RWPE2 (cell line): ENCODE measurements around the gene TFDP2.
A peak's percentile ranks its signal among the peaks of the same experiment; 100 is the strongest.

ENCODE experiments used
- ATAC-seq: fragments of 200-7000 bp; cut with Tn5 transposase; 3 replicates; pipeline ENCODE4 v1.9.1; 2021; ENCODE audit warnings: low read depth
- DNase-seq: peaks from one replicate; pipeline ENCODE4 v3.0.0-alpha.2; 2020; ENCODE audit warnings: low spot score
- H3K27ac ChIP-seq: fragments of 450-650 bp; 2 replicates; pipeline ENCODE4 v1.5.1; 2017; ENCODE audit warnings: mild to moderate bottlenecking; ENCODE audit not compliant: poor library complexity, severe bottlenecking
- H3K27me3 ChIP-seq: fragments of 250-450 bp; sonication (Bioruptor Pico); 2 replicates; pipeline ENCODE4 v1.5.1; 2021; ENCODE audit warnings: mild to moderate bottlenecking, moderate library complexity; ENCODE audit not compliant: insufficient read depth, poor library complexity, severe bottlenecking
- H3K36me3 ChIP-seq: fragments of 250-450 bp; sonication (Bioruptor Pico); 2 replicates; pipeline ENCODE4 v1.5.1; 2020; ENCODE audit warnings: low read depth, mild to moderate bottlenecking, moderate library complexity
- H3K4me1 ChIP-seq: fragments of 250-450 bp; sonication (Bioruptor Pico); 2 replicates; pipeline ENCODE4 v1.5.1; 2021; ENCODE audit warnings: mild to moderate bottlenecking, moderate library complexity; ENCODE audit not compliant: insufficient read depth, poor library complexity, severe bottlenecking
- H3K4me3 ChIP-seq: fragments of 250-450 bp; sonication (Bioruptor Pico); 2 replicates; pipeline ENCODE4 v1.5.1; 2021; ENCODE audit warnings: mild to moderate bottlenecking, moderate library complexity; ENCODE audit not compliant: severe bottlenecking
- H3K9me3 ChIP-seq: fragments of 250-450 bp; sonication (Bioruptor Pico); 2 replicates; pipeline ENCODE4 v1.5.1; 2021; ENCODE audit warnings: mild to moderate bottlenecking, moderate library complexity; ENCODE audit not compliant: severe bottlenecking
- CTCF ChIP-seq: fragments of 450-650 bp; IDR thresholded peaks from one replicate; pipeline ENCODE4 v1.5.1; 2017; ENCODE audit warnings: mild to moderate bottlenecking, moderate library complexity; ENCODE audit not compliant: poor library complexity, severe bottlenecking

The TFDP2 gene

DNA sequence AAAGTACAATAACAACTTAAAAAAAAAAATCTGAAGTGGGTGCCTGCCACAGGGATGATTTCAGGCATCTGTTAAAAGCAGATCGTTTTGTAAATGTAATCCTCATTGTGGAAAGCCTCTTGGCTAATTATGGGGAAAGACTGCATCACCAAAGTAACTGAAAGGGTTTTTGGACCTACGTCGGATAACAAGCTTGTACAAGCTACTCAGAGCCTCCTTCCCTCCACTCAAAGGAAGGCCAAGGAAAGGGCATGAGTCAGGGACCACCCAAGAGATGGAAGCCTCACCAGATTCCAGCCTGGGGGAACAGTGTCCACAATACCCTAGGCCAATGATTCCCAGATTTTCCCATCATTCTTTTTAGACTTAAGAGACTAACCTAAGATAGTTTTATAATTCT lies 188.6 kb downstream of the TFDP2 start:
- no peaks in the 10 kb centered on the region for H3K9me3 ChIP-seq
- peaks cover 12% of the 10 kb centered on the region; the same call in 1 of the 2 replicates for H3K36me3 ChIP-seq
- H3K27ac ChIP-seq, result peak overlapping the region; percentile 91
- DNase-seq (no peak), ATAC-seq (no peak)
- no peaks in the 10 kb centered on the region for H3K27me3 ChIP-seq
- no peak for TF ChIP-seq CTCF
- H3K4me3 ChIP-seq, result no peak overlapping the region
- H3K4me1 ChIP-seq, result peaks cover 20% of the 10 kb centered on the region

- peaks cover 20% of the 10 kb centered on the region for H3K4me1 ChIP-seq
- TF ChIP-seq CTCF, result no peak
- H3K9me3 ChIP-seq, result no peaks in the 10 kb centered on the region
- no peak for DNase-seq
- peaks cover 12% of the 10 kb centered on the region; the same call in 1 of the 2 replicates for H3K36me3 ChIP-seq
- no peaks in the 10 kb centered on the region for H3K27me3 ChIP-seq
- peak; percentile 90 for ATAC-seq
- peak overlapping the region; percentile 91 for H3K27ac ChIP-seq
- no peak overlapping the region for H3K4me3 ChIP-seq
Observed at GRCh38 chr3:141959589-141960554, 189.5 kb downstream of the TFDP2 start.

DNA sequence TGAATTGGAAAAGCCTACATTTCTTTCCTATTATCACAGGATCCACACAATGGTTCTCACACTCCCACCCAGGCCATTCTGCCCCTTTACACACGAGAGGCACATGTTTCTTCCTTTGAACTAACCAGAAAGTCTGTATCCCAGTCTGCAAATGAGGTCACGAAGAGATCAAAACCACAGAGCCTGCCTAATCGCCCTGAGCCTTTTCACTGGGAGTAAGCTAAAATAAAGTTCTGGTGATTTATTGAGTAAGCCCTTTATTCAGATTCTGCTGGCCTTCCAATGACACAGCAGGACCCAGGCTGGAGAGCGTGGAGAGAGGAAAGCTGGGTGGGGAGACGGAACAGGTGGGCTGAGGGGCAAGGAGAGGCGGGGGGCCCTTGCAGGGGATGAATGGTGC lies 194.2 kb downstream of the TFDP2 start:
- Histone ChIP-seq H3K36me3 (no peaks in the 10 kb centered on the region; the same call in 1 of the 2 replicates), H3K4me1 (peaks cover 12% of the 10 kb centered on the region), H3K4me3 (no peak overlapping the region), H3K27me3 (no peaks in the 10 kb centered on the region), H3K27ac (no peak overlapping the region), H3K9me3 (no peaks in the 10 kb centered on the region)
- DNase-seq, result no peak
- TF ChIP-seq CTCF, result no peak
- ATAC-seq, result no peak

GRCh38 chr3:141952611-141953010 lies 196.7 kb downstream of the TFDP2 start:
- H3K36me3 ChIP-seq, result no peaks in the 10 kb centered on the region; the same call in 1 of the 2 replicates
- no peak overlapping the region for H3K27ac ChIP-seq
- H3K4me3 ChIP-seq, result no peak overlapping the region
- no peak for DNase-seq
- ATAC-seq, result no peak
- H3K27me3 ChIP-seq, result no peaks in the 10 kb centered on the region
- no peaks in the 10 kb centered on the region for H3K4me1 ChIP-seq
- H3K9me3 ChIP-seq, result no peaks in the 10 kb centered on the region
- no peak for TF ChIP-seq CTCF
